Fibroblast of mammary gland (primary cell): ENCODE measurements around the gene GRK5.
A peak's percentile ranks its signal among the peaks of the same experiment; 100 is the strongest.

ENCODE experiments used
- DNase-seq: peaks from one replicate; pipeline ENCODE4 v3.0.0-alpha.2; 2010; ENCODE audit warnings: low read depth
- H3K4me3 ChIP-seq: 2 replicates; pipeline ENCODE4 v1.5.1; 2011; ENCODE audit warnings: low read depth, mild to moderate bottlenecking, low read length, moderate library complexity; ENCODE audit not compliant: control insufficient read depth
- CTCF ChIP-seq: conservative IDR thresholded peaks from 2 replicates; pipeline ENCODE4 v1.5.1; 2011; ENCODE audit warnings: low read depth, low read length, inconsistent platforms; ENCODE audit not compliant: control insufficient read depth, insufficient read depth

The GRK5 gene

DNA sequence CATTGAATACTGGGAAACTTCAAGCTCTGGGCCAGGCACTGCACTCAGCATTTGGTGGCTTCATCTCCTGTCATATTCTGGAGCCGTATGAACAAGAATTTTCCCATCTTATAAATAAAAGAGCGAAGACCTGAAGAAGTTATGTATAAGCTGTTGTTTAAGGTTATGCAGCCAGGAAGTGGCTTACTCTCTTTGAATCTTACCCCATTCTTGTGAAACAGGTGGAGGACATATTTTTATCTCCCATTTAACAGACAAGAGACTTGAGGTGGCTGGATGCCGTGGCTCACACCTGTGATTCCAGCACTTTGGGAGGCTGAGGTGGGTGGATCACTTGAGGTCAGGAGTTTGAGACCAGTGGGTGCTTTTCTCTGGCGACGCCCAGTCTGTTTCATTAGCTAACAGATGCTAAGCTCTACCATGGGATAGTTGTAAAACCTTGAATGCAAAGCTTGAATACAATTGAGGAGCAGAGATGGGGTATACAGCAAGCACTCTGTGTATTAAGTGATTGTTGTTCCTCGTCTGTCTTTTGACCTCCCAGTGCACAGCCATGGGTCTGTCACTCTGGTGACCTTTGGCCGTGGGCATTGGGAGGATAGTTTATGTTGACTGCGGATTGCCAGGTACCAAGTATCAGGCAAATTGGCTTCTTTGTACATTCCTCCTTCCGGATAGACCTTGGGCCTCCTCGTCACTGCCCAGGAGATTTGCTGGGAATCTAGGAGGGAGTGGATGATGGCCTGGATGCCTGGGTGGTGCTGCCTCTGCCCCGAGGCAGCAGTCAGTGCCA, 85.8 kb downstream of the GRK5 start:
- no peak overlapping the region for H3K4me3 ChIP-seq
- TF ChIP-seq CTCF = no peak
- no peak for DNase-seq

GRCh38 chr10:119296703-119297102, 89.3 kb downstream of the GRK5 start:
- TF ChIP-seq CTCF = no peak
- no peak overlapping the region for H3K4me3 ChIP-seq
- peak; percentile 29 for DNase-seq

DNA sequence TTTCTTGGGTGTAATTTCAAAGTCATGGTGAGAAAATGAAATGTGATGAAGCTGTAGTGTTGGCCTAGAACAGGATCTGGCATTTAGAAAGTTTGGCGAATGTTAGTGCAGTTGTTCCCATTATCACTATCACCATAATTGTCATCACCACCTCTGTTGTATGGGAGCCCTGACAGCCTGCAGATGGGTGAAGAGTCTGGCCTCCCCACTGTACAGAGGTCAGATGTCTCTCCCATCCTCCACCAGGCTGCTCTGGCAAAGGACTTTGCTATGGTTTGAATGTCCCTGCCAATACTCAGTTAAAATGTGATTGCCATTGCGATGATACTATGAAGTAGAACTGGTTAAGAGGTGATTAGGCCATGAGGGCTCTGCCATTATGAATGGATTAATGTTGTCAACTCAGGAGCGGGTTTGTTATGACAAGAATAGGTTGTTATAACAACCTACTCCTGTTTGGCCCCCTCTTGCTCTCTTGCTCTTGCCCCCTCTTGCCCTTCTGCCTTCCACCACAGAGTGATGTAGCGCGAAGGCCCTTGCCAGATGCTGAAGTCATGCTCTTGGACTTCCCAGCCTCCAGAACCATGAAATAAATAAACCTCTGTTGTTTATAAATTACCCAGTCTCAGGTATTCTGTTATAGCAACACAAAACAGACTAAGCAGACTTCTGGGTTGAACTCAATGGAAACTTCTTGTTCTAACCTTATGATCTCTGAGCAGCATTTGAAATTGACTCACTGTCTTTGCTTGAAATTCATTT, 90.0 kb downstream of the GRK5 start:
- no peak overlapping the region for H3K4me3 ChIP-seq
- DNase-seq = no peak
- no peak for TF ChIP-seq CTCF

- no peak for DNase-seq
- TF ChIP-seq CTCF = no peak
- H3K4me3 ChIP-seq = no peak overlapping the region
These were observed 91.4 kb downstream of the GRK5 start for GRCh38 chr10:119298810-119299209.

- H3K4me3 ChIP-seq = no peak overlapping the region
- peak; percentile 5 for TF ChIP-seq CTCF
- peak; percentile 38 for DNase-seq
These were observed 92.2 kb downstream of the GRK5 start for GRCh38 chr10:119299531-119299930.

GRCh38 chr10:119301397-119301796, 94.0 kb downstream of the GRK5 start:
- TF ChIP-seq CTCF = no peak
- no peak overlapping the region for H3K4me3 ChIP-seq
- DNase-seq = no peak
